Left ventricle myocardium superior (tissue), 1 donor: ENCODE measurements around the gene SLC8A2. TPM values are rescaled to one million over a fixed set of nuclear protein-coding genes. Genes with fewer than 3 reads are reported as not detected.
A peak's percentile ranks its signal among the peaks of the same experiment; 100 is the strongest.
"Not testable (repeated sequence)": the region's sequence is repeated elsewhere in the genome, so short reads cannot be mapped to it uniquely, and the experiment has no call there.

Source experiments
- ATAC-seq: fragments of 200-7000 bp; cut with Tn5 transposase; one replicate; pipeline ENCODE4 v1.9.1; 2020; ENCODE audit warnings: mild to moderate bottlenecking, moderate library complexity
- DNase-seq: peaks from one replicate; pipeline ENCODE4 v3.0.0-alpha.2; 2020
- intact Hi-C: fragments of 100-400 bp; cut with micrococcal nuclease; formaldehyde crosslinking; loops from one replicate; pipeline ENCODE4 v1.11.0; 2022
- total RNA-seq: library from RNA; stranded (reverse); fragmentation: NEBNext Ultra II Directional; extraction: Animal tissue kit (Norgen Biotek cat#: 25700); gene quantifications from one replicate; pipeline ENCODE4 v1.2.1, GENCODE V29; 2021
- donor health status: DM: no; HTN: yes; CAD: no; lungs with severe emphysema.

The SLC8A2 gene
- total RNA-seq, 1 donor from 2014 or later = not detected

- intact Hi-C loops = no loop called here
- DNase-seq (no peak), ATAC-seq (peak; percentile 9)
These were observed 52.5 kb downstream of the SLC8A2 start, which contains the start of gene MEIS3 for GRCh38 chr19:47419030-47419783. Gene MEIS3 (minus strand): TSS chr19:47419527. CDS start chr19:47419081, 446 bp downstream.

GRCh38 chr19:47418692-47419029 is 53.0 kb downstream of the SLC8A2 start:
- ATAC-seq (no peak), DNase-seq (no peak)
- intact Hi-C loops = no loop called here

- ATAC-seq (no peak), DNase-seq (no peak)
- intact Hi-C loops = no loop called here
These were observed 53.7 kb downstream of the SLC8A2 start for GRCh38 chr19:47417746-47418691.

GRCh38 chr19:47417107-47417745 is 54.5 kb downstream of the SLC8A2 start:
- ATAC-seq (no peak), DNase-seq (no peak)
- intact Hi-C loops = no loop called here

- no peak for DNase-seq
- ATAC-seq = no peak
- intact Hi-C loops = no loop called here
These were observed 55.1 kb downstream of the SLC8A2 start for GRCh38 chr19:47416643-47416985.

GRCh38 chr19:47415953-47416642 is 55.6 kb downstream of the SLC8A2 start:
- ATAC-seq (no peak), DNase-seq (no peak)
- intact Hi-C loops = no loop called here

- DNase-seq (no peak), ATAC-seq (no peak)
- intact Hi-C loops = no loop called here
These were observed 57.2 kb downstream of the SLC8A2 start for GRCh38 chr19:47414469-47414868.

- intact Hi-C loops = no loop called here
- DNase-seq (no peak), ATAC-seq (no peak)
These were observed 57.8 kb downstream of the SLC8A2 start for GRCh38 chr19:47413941-47414340.

GRCh38 chr19:47411696-47412095 is 60.0 kb downstream of the SLC8A2 start:
- DNase-seq, intact Hi-C loops, ATAC-seq: not testable (repeated sequence)

GRCh38 chr19:47411101-47411500 is 60.6 kb downstream of the SLC8A2 start:
- intact Hi-C loops = no loop called here
- no peak for ATAC-seq

GRCh38 chr19:47408156-47408938 is 63.3 kb downstream of the SLC8A2 start:
- intact Hi-C loops = no loop called here
- no peak for ATAC-seq

More at GRCh38 chr19:47411101-47411500, 60.6 kb downstream of the SLC8A2 start:
- no peak for DNase-seq

GRCh38 chr19:47407417-47407774 is 64.3 kb downstream of the SLC8A2 start:
- no peak for ATAC-seq
- intact Hi-C loops = no loop called here
- no peak for DNase-seq

More at GRCh38 chr19:47408156-47408938, 63.3 kb downstream of the SLC8A2 start:
- no peak for DNase-seq

- DNase-seq = no peak
- intact Hi-C loops = no loop called here
- ATAC-seq = peak; percentile 60
These were observed 64.8 kb downstream of the SLC8A2 start for GRCh38 chr19:47406711-47407416.

- DNase-seq (no peak), ATAC-seq (no peak)
- intact Hi-C loops = no loop called here
These were observed 65.8 kb downstream of the SLC8A2 start for GRCh38 chr19:47405854-47406417.

GRCh38 chr19:47405197-47405550 is 66.5 kb downstream of the SLC8A2 start:
- intact Hi-C loops = no loop called here
- ATAC-seq = no peak
- DNase-seq = no peak

GRCh38 chr19:47404334-47405196 is 67.1 kb downstream of the SLC8A2 start:
- intact Hi-C loops = no loop called here
- DNase-seq (no peak), ATAC-seq (no peak)

- intact Hi-C loops = no loop called here
- ATAC-seq = no peak
- DNase-seq = no peak
These were observed 69.2 kb downstream of the SLC8A2 start for GRCh38 chr19:47402504-47402903.
